Measurements from ENCODE around the gene CRACDL.
"Not testable (repeated sequence)": the region's sequence is repeated elsewhere in the genome, so short reads cannot be mapped to it uniquely, and the experiment has no call there.

Gene CRACDL

DNA sequence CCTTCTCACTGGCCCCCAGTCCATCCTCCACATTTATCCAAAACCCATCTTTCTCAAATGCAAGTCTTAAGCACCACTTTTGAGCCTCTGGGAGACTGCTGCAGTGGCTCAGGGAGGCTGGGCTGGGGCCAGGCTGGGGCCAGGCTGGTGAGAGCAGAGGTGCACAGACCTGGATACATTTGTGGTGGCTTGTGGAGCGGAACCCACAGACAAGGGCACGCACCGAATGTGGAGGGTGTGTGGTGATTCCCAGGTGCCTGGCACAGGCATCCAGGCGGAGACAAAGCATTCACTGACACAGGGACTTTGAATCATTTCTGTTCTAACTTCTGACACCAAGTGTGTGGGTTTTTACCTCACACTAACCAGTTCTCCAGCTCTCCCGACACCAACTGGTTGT is 162.9 kb downstream of the CRACDL start:
- DNase-seq: no peak

DNA sequence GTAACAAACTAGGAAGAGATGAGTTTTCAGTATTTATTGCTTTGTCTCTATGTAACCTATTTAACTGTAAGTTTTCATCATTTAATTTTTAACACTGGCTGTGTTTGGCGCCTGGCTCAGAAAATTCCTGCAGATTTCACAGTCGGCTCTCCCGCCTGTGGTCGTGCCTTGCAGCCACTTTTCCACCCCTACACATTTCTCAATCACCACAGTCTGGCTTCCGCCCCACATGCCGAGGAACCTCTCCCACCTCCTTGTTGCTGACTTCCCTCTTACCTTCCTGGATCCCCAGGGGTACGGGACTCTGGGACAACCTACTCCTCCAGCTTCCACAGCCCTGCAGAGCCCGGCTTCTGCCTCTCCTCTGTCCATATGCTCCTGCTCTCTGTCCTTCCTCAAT is 163.5 kb downstream of the CRACDL start:
- no peak for DNase-seq

DNA sequence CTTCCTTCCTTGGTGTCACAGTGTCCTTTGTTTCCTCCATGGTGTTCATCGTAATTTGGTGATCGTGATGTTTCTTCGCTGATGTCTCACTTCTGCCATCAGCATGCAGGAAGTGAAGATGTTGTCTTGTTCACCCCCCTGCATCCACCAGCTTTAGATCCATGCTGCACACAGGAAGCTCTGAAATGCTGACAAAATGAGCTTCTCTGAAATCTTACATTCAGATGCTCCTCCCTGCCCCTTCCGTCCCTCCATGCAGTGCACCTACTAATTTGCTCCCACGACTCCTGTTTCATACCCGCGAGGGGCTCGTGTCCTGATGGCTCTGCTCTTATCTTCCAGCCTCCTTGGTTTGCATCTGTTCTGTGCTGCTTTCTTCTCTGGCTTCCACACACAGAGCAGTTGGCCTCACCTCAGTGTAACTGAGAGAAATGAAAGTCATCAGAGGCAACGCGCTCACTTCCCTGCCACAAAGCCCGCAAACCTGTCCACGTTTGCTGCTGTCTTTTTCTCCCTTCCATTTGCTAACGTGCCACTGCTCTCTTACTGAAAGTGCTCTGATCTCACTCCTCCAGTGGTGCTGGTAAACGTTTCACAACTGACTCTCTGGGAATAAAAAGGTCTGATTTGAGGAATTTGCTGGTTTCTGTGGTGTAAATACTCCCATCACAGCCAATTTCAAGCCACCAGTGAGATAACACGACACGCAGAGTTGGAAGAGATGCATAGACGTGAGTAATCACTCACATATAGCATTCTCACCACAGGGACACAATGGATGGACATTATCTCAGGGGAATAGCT is 164.1 kb downstream of the CRACDL start:
- peak; percentile 68 to 82 for DNase-seq

DNA sequence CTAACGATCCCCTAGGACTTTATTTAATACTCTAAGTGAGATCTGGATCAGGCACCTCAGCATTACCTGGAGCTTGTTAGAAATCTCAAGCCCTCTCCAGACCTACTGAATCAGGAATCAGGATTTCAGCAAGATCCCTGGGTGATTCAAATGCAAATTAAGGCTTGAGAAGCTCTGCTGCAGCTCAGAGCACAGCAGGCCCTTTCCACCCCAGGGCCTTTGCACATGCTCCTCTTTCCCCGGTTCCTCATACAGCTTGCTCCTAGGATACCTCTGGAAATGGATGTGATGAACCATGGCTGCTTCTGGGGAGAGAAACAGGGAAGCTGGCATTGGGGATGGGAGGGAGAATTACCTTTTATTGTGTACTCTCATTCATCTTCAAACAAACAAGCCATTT is 164.8 kb downstream of the CRACDL start:
- DNase-seq: no peak

DNA sequence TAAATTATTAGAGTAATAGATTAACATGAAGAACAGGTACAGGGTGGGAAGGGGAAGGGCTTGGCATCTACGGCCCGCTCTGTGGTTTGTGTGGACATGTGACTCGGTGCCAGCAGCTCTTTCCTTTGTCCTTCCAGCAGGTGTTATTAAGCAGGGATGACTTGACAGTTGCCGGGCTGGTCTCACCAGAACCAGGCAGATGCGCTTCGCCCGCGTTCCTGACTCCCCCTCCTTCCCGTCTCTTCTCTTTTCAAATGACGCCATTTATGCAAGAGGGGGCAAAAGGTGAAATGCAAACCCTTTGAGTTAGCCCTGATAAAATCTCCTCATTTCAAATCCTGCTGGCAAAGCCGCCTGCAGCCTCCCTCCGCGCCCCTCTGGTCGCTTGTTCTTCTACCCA is 166.2 kb downstream of the CRACDL start:
- DNase-seq: peak in 1 of 2 donors; percentile 48

DNA sequence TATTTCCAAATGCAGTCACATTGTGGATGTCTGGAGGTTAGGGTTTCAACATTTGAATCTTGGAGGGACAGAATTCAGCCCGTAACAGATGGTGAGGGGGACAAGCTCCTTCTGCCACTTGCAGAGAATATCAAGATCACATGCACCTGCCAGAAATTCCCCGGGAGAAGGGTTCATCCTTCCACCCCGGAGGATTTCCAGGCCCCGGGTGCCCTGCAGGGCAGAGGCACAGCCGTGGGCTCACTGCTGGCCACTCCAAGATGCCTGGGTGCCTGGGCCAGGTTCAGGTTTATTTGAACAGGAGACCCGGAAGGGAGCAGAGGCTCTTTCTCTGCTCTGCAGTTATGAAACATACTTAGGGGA is 166.9 kb downstream of the CRACDL start:
- DNase-seq: no peak

DNA sequence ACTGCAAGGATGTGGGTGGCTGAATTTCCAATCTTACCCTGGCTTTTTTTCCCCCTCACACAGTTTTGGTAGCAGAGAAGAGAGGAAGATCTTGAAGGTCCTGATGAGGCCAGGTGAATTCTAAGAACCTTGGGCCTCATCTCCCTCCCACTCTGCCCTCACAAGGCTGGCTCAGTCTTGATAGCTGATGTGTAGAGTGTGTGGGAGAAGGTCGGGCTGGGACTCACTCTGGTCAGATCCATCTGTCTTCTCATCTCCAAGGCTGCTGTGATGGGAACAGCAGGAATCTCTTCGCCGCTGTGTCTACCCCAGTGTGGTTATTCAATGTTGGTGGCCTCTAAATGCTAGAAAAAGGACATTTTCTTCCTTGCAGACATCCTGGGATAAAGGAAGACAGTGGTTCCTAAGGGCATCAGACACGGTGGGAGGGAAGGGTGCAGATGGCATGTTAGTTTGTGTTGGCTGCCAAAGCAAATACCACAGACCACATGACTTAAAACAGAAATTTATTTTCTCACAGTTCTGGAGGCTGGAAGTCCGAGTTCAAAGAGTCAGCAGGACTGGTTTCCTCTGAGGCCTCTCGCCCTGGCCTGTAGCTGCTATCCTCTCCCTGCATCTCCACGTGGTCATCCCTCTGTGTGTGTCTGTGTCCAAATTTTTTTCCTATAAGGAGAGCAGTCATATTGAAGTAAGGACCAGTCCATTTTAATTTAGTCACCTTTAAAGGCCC is 167.5 kb downstream of the CRACDL start:
- peak in 1 of 2 donors; percentile 30 for DNase-seq

DNA sequence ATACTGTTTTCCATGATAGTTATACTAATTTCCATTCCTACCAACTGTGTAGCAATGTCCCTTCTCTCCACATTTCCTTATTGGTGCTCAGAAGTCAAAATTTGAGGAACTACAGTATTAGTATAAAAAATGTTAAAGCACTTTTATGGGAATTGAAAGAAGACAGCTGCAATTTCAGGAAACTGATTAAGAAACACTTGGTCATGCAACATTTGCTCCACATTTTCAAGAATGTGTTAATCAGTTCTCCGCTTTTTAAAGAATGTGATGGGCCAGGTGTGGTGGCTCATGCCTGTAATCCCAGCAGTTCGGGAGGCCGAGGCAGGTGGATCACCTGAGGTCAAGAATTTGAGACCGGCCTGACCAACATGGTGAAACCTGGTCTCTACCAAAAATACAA is 171.5 kb downstream of the CRACDL start:
- DNase-seq: no peak

DNA sequence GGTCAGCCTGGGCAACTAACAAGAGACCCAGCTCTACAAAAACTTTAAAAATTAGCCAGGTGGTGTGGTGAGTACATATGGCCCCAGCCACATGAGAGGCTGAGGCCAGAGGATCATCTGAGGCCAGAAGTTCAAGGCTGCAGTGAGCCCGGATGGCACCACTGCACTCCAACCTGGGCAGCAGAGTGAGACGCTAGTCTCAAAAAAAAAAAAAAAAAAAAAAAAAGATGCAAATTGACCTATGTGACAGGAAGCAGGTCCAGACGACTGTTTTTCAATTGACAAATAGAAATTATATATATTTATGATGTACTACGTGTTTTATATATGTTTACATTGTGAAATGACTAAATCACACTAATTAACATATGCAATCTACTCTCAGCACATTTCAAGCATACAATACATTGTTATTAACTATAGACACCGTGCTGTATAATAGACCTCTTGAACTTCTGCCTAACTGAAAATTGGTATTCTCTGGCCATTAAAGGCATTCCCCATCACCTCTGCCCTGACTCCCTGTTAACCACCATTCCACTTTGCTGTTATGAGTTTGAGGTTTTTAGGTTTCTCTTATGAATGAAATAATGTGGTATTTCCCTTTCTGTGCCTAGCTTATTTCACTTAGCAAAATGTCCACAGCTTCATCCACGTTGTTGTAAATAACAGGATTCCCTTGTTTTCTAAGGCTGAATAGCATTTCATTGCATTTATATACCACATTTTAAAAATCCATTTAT is 172.6 kb downstream of the CRACDL start:
- DNase-seq: no peak

DNA sequence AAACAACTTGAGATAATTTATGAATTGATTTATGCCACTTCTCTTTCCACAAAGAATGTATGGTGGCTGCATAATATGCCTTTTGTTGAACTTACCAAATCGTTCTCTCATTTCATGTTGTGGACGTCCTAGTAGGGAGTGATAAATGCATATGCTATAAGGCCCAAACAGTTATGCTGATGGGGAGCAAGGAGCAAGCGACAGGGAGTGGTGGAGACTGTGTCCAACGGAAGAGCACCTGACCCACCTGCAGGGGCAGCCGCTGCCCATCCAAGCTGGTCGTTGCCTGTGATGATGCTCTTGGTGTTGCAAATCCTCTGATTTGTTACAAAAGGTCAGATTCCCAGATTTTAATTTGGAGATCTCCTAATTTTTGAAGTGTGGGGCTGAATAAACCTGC is 174.1 kb downstream of the CRACDL start:
- no peak for DNase-seq

DNA sequence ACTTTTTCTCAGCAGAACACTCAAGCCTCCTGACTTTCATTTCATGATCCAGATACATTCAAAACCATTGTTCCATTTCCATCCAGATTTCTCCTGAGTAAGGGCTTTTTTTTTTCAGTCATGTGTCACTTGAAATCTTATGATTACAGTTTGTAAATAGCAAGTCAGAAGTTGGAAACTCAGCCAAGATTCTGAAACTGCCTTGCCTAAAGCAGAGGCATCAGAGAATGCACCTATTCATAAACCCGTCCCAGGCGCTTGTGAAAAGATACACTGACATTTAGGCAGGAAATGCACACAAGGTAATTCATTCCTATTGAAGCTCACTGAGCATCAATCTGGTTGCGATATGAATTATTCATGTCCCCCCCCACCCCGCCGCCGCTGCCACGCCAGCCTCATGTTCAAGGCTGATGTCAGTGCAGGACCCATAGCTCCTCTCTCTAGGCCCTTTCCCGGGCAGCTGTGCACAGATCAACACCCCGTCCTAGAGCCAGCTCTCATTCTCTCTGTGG is 174.7 kb downstream of the CRACDL start:
- peak in 1 of 2 donors; percentile 46 for DNase-seq

DNA sequence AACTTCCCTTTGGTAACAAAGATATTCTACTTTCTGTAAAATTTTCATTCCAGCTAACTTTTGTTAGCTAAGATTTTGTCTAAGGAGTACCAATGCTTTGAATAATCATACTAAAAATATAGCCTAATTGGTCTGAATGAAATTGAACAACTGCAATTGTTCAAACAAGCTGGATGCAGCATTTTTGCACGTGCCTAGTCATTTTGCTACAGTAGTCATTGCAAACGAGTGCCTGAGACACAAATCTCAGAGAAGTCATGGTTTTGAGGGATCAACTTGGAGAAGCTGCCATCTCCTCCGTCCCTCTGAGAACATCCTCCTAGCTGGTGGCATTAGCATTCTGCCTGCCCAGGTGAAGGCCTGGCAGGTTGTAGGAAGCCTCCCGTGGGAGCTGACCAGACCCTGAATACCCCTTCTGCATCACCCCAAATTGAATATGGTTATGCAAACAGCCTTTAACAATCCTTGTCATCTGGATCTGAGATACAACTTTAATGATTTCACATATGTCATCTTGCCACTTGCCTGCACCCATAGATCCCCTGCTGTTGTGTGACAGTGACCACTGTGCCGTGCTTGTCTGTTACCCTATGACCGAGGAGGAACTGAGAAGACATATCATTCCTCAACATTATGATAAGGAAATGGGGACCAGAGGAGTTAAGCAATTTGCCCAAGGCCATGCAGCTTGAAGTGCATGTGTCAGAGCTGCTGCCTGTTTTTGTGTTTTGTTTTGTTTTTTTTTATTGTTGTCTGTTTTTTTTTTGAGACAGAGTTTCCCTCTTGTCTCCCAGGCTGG is 176.0 kb downstream of the CRACDL start:
- peak in 1 of 2 donors; percentile 5 for DNase-seq

DNA sequence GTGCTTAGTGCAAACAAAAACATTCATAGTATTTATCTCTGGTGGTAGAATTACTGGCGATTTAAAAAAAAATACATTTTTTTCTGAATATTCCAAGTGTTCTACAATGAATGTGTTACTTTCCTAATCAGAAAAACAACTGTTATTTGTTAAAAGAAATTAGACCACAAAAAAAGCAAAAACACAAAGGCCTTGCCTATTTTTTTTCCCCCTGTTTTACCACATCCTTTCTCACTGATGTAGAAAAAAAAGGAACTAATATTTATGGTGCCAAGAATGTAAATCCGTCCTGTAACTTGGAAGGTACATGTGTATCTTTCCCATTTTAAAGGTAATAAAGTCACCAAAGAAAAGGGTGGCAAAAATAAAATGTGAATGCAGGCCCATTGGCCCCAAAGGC is 176.7 kb downstream of the CRACDL start:
- peak in 1 of 2 donors; percentile 47 for DNase-seq

DNA sequence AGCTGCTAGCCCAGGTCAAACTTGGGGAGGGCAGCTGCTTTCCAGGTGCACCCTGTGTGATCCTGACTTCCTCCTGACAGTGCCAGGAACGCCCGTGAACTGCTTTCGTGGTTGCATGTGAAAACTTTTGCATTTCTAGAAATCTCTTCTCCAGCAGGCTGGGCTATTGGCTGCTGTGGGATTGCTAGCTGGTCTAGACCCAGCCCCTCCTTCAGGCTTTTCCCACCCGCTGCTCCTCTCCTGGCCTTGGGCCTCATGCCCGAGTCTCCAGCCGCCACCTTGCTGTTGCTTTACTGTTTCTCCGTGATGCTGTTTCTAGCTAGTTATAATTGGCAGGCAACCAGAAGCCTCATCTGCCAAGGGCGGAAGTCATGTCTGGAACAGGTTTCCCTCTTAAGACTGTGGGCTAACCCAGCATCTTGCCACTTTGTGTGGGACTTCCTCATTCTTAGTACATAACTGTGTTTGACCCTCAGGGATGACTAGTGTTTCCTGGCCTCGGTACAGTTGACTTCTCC is 178.1 kb downstream of the CRACDL start:
- DNase-seq: peak; percentile 71 to 75

DNA sequence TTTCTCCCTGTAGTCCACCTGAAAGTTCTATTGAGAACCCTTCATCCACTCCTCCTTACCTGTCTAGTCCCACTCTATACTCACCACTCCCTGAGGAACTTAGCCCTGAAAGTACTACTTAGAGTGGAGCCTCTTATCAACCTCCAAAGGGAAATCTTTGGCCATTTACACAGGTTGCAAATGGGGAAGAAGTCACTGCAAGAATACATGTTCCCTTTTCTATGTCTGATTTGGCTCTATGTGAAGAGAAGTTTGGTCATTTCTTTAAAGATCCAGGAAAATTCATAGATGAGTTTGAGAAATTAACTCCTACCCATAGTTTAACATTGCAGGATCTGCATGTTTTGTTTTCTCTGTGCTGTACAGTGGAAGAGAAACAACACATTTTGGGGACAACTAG is 182.2 kb downstream of the CRACDL start:
- no peak for DNase-seq

DNA sequence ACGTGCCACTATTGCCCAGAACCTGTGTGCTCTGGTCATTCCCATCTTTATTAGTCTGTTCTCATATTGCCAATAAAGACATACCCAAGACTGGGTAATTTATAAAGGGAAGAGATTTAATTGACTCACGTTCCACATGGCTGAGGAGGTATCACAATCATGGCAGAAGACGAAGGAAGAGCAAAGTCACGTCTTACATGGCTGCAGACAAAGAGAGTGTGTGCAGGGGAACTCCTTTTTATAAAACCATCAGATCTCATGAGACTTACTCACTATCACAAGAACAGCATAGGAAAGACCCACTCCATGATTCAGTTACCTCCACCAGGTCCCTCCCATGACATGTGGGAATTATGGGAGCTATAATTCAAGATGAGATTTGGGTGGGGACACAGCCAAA is 183.3 kb downstream of the CRACDL start:
- not testable (repeated sequence) for DNase-seq

DNA sequence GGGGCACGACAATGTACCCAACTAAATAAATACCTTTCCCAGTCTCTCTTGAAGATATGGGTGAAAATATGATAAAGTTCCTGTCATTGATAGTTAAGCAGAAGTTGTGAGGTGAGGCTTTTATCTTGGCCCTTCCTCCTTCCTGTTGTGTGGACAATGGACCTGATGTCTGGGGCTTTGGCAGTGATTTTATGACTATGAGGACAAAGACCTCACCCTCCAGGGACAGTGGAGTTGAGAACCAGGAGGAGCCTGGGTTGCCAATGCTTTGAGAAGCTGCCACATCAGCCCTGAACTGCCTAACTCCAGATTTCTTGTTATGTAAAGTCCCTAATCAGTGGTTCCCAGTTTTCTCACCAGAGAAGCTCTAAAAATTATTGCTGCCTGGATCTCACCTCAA is 184.3 kb downstream of the CRACDL start:
- no peak for DNase-seq

DNA sequence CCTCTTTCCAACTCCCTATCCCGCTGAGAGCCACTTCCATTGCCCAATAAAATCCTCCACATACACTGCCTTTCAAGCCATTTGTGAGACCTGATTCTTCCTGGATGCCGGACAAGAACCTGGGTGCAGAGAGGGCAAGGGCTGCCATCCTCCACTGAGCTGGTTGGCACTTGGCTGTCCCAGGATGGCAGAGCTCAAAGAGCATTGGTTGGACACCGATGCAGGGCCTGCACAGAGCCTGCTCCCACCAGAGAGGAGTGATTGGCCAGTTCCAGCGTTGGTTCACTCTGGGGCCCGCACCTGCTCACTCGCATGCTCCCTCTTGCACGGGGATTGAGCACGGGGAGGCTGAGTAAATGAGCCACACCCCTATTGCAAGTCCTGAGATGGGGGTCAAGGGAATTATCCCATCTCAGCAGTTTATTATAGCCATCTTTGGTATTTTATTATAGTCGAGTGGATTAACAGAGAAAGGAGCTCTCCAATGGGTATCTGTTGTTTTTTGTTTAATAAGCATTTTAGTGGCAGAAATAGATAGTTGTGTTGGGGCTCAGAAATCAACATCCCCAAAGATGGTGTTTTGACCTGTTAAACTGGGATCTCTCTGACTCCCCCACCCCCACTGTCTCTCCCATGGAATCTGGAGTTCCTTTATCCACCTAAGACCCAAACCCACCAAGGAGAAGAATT is 185.3 kb downstream of the CRACDL start:
- DNase-seq: no peak

DNA sequence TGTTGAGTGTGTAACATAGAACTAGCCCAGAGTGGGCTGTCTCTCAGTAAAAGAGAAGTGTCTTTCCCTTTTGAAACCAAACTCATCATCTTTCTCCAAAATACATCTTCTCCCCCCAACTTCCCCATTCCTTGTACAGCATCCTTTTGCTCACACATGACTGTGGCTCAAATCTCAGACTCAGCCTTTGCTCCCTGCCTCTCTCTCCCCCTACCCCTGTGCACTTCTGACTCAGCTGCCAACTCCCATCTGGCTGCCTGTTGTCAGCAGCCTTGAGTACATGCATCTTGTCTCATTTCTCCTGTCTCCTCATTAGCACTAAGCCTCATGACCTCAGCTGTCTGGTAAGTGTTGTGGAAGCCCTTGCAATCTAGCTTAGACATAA is 187.0 kb downstream of the CRACDL start:
- peak in 1 of 2 donors; percentile 69 for DNase-seq

DNA sequence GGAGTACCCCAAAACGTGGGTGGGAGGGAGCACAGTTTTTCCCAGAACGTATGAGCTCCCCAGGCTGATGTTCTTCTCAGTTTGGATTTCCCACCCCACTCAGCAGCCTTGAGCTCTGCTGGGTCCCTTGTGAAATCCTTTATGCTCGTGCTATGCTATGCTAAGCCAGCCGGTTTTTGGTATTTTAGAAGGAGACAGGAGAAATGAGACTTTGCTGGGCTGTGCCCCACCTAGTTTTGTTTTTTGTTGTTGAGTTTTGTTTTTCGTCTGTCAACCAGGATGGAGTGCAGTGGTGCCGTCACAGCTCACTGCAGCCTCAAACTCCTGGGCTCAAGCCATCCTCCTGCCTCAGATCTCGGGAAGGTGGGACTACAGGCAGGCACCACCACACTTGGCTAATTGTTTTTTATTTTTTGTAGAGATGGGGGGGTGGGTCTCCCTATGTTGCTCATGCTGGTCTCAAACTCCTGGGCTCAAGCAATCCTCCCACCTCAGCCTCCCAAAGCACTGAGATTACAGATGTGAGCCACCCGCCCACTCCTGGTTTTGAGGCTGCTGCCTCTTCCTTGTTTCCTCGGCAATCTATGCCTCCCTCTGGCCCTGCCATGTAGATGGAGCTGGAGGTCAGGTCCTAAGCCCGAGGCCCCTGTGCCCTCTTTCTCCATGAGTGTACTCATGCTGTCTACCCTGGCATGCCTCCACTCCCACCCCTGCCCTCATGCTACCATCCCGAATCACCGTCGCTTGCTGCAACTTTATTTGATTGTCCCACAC is 187.5 kb downstream of the CRACDL start:
- DNase-seq: no peak

DNA sequence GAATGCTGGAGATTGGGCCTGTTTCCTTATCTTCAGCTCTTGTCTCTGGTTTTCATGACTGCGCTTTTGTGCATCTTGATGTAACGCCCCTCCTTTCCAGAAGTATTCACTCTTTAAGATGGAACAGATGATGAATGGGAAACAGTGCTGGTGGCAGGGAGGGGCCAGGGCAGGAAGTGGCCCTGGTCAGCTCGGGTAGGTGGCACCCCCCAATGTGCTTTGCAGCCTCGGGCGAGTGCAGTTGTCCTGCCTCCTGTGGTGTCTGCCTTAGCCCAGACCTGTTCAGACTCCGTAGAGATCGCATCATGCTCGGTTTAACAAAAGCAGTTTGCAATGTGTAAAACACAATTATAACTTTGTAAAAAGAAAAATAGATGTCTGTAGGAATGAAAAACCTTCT is 188.1 kb downstream of the CRACDL start:
- DNase-seq: no peak

Measured in CD4-positive, alpha-beta T cell treated with Interferon alpha-2 for 1 hour (primary cell).